VCaP (cell line): Measurements from ENCODE around the gene GRAMD1B.
"Not testable (repeated sequence)": the region's sequence is repeated elsewhere in the genome, so short reads cannot be mapped to it uniquely, and the experiment has no call there.

Experiments used
- H3K27ac ChIP-seq: fragments of 450-650 bp; 2 replicates; pipeline ENCODE4 v1.5.1; 2017
- TF ChIP-seq, protein P1 (sequence below): fragments of 450-650 bp; conservative IDR thresholded peaks from 2 replicates; pipeline ENCODE4 v1.5.1; 2017; ENCODE audit warnings: mild to moderate bottlenecking, moderate library complexity

Gene GRAMD1B

DNA sequence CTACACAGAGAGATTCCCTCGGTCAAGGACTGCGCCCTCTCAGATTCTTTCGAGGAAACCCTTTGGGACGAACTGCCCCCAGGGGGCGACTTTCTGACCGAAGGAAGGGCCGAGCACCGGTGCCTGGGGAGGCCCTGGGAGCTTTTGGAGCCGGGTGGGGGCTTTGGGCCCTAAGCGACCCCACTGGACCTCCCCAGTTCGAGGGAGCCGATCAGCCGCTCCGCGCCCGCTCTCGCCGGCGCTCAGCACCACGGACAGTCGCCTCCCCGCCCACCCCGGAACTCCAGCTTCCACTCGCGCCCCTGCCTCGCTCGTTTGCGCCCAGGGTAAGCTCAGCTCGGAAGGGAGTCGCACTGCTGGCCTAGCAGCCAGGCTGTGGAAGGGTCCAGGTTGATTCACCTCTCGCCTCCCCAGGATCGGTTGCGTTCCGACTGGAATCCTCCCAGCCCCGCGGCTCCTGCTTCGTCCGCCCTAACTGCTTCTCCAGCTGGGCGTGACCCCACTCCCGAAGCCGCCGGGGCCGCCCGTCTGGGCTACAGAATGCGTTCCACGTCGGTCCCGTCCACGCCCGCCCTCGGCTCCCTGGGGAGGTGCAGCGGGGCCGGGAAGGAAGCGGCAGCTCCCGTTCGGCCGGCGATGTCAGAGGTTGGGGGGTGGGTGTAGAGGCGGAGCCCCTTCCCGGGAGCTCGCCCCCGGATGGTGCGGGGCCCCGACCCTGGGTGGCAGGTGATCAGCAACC is 223.9 kb downstream of the GRAMD1B start:
- TF ChIP-seq, protein P1, sequence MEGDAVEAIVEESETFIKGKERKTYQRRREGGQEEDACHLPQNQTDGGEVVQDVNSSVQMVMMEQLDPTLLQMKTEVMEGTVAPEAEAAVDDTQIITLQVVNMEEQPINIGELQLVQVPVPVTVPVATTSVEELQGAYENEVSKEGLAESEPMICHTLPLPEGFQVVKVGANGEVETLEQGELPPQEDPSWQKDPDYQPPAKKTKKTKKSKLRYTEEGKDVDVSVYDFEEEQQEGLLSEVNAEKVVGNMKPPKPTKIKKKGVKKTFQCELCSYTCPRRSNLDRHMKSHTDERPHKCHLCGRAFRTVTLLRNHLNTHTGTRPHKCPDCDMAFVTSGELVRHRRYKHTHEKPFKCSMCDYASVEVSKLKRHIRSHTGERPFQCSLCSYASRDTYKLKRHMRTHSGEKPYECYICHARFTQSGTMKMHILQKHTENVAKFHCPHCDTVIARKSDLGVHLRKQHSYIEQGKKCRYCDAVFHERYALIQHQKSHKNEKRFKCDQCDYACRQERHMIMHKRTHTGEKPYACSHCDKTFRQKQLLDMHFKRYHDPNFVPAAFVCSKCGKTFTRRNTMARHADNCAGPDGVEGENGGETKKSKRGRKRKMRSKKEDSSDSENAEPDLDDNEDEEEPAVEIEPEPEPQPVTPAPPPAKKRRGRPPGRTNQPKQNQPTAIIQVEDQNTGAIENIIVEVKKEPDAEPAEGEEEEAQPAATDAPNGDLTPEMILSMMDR, result peak; percentile 67
- peak overlapping the region; percentile 75 for H3K27ac ChIP-seq

DNA sequence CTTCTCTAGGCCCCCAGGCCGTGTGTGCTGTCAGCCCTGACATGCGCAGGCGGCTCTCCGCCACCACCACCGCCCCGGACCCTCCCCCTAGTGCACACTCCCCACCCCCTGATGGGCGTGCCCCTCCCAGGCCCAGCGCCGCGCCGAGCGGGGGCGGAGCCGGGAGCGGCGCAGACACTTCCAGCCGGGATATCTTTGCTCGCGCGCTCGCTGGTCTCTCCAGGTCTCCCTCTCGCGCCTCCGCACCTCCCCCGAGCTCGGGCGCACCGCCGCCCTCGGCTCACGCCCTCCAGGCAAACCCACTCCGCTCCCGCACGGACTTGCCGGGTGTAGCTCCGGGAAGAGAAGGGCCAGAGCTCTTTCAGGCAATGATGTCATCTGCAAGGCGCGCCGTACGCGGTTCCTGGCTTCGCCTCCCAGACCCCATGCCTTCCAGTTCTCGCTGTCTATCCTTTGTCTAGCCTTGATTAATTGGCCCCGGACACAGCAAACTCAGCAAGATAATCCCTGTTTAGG is 224.6 kb downstream of the GRAMD1B start, which contains the start of gene SCN3B:
SCN3B (minus strand) TSS at position 59 of the 516 bp plus-strand sequence. CDS start 823 bp downstream, outside the sequence.
- peak within 1 kb of the TSS; percentile 75 for H3K27ac ChIP-seq
- TF ChIP-seq, protein P1, result no peak

- TF ChIP-seq, protein P1, result no peak
- no peak overlapping the region for H3K27ac ChIP-seq
Observed at GRCh38 chr11:123659311-123659710, 229.2 kb downstream of the GRAMD1B start.

DNA sequence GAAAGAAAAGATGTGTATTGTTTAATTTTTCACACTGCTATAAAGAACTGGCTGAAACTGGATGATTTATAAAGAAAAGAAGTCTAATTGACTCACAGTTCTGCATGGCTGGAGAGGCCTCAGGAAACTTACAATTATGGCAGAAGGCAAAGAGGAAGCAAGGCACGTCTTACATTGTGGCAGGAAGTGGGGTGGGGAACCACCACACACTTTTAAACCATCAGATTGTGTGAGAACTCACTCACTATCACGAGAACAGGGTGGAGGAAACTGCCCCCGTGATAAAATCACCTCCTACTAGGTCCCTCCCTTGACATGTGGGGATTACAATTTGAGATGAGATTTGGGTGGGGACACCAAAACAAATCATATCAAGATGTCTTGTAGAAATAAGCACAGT is 229.9 kb downstream of the GRAMD1B start:
- not testable (repeated sequence) for H3K27ac ChIP-seq

DNA sequence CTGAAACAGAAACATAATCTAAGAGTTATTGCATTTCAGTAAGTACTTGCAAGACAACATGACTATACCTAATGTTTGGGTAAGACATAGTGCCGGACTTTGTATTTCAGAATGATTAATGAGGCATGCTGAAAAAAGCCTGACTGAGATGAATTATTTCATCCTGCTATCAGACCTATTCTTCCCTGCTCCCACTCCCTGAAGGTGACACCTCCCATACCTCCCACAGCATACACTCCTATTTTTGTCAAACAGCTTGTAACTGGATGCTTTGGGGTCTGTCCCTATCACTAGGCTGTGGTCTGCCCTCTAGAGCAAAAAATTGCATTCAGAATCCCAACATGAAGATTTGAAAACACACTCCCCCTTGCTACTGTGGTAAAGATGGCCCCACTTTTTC is 235.2 kb downstream of the GRAMD1B start:
- no peak overlapping the region for H3K27ac ChIP-seq
- TF ChIP-seq, protein P1, result no peak

GRCh38 chr11:123670081-123670480 is 240.0 kb downstream of the GRAMD1B start:
- TF ChIP-seq, protein P1, result no peak
- no peak overlapping the region for H3K27ac ChIP-seq

- no peak overlapping the region for H3K27ac ChIP-seq
- TF ChIP-seq, protein P1, result no peak
Observed at GRCh38 chr11:123671534-123671933, 241.5 kb downstream of the GRAMD1B start.

DNA sequence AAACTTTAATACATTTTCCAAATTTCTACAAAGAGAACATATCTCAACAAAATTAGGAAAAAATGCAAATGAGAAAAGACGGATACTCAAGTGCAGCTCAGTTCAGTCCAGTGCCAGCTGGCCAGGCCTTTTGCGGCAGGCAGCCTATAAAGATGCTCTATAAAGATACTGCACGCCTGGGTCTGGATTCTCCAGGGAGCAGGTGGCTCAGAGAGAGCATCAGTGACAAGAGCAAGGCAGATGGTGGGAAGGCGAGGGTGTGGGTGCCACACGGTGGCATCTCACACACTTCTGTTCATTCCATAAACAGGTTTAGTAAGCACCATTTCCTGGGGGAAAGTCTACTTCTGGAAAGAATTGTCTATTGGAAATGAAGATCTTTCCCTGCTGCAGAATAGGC is 242.5 kb downstream of the GRAMD1B start:
- peak overlapping the region; percentile 30; the same call in 1 of the 2 replicates for H3K27ac ChIP-seq

More for the DNA sequence above, 242.5 kb downstream of the GRAMD1B start:
- TF ChIP-seq, protein P1, result peak; percentile 31; the same call in 1 of the 2 replicates
